Right ventricle myocardium inferior (tissue), 1 donor: ENCODE results near the gene CPNE9. TPM values are rescaled to one million over a fixed set of nuclear protein-coding genes. Genes with fewer than 3 reads are reported as not detected.
A peak's percentile ranks its signal among the peaks of the same experiment; 100 is the strongest.

Experiments
- ATAC-seq: fragments of 200-7000 bp; cut with Tn5 transposase; one replicate; pipeline ENCODE4 v1.9.1; 2020; ENCODE audit warnings: mild to moderate bottlenecking, moderate library complexity
- DNase-seq: peaks from one replicate; pipeline ENCODE4 v3.0.0; 2021; ENCODE audit errors: missing footprints
- intact Hi-C: fragments of 100-400 bp; cut with DNase I; formaldehyde crosslinking; loops from one replicate; pipeline ENCODE4 v1.11.0; 2022
- total RNA-seq: library from RNA; stranded (reverse); fragmentation: NEBNext Ultra II Directional; extraction: Animal tissue kit (Norgen Biotek cat#: 25700); gene quantifications from one replicate; pipeline ENCODE4 v1.2.1, GENCODE V29; 2021
- donor health status: DM: no; HTN: yes; CAD: no; lungs with severe emphysema.

CPNE9 gene
- total RNA-seq, 1 donor from 2014 or later = not detected

- intact Hi-C loops = no loop called here
- ATAC-seq (peak; percentile 49), DNase-seq (no peak)
Observed at GRCh38 chr3:9704347-9705322, 1.0 kb downstream of the CPNE9 start.

GRCh38 chr3:9710174-9710739 lies 6.6 kb downstream of the CPNE9 start:
- no peak for DNase-seq
- ATAC-seq = no peak
- intact Hi-C loops = no loop called here

GRCh38 chr3:9712415-9712814 lies 8.8 kb downstream of the CPNE9 start:
- DNase-seq = no peak
- no peak for ATAC-seq
- intact Hi-C loops = no loop called here

GRCh38 chr3:9713142-9713541 lies 9.5 kb downstream of the CPNE9 start:
- no peak for ATAC-seq
- DNase-seq = no peak
- intact Hi-C loops = no loop called here

GRCh38 chr3:9715136-9715535 lies 11.5 kb downstream of the CPNE9 start:
- DNase-seq (no peak), ATAC-seq (no peak)
- intact Hi-C loops = no loop called here

- intact Hi-C loops = no loop called here
- ATAC-seq = peak; percentile 95
Observed at GRCh38 chr3:9715764-9716437, 12.3 kb downstream of the CPNE9 start.

GRCh38 chr3:9716801-9717555 lies 13.3 kb downstream of the CPNE9 start:
- no peak for DNase-seq
- intact Hi-C loops = no loop called here
- no peak for ATAC-seq

More at GRCh38 chr3:9715764-9716437, 12.3 kb downstream of the CPNE9 start:
- DNase-seq = peak; percentile 77

GRCh38 chr3:9717563-9717962 lies 13.9 kb downstream of the CPNE9 start:
- ATAC-seq = no peak
- intact Hi-C loops = no loop called here
- DNase-seq = no peak

- DNase-seq = no peak
- intact Hi-C loops = no loop called here
- no peak for ATAC-seq
Observed at GRCh38 chr3:9718118-9718517, 14.5 kb downstream of the CPNE9 start.

- intact Hi-C loops = no loop called here
- ATAC-seq (no peak), DNase-seq (no peak)
Observed at GRCh38 chr3:9721015-9721699, 17.5 kb downstream of the CPNE9 start.

GRCh38 chr3:9721700-9722060 lies 18.0 kb downstream of the CPNE9 start:
- no peak for DNase-seq
- intact Hi-C loops = no loop called here
- ATAC-seq = no peak

GRCh38 chr3:9725775-9726515 lies 22.3 kb downstream of the CPNE9 start:
- intact Hi-C loops = no loop called here
- DNase-seq (no peak), ATAC-seq (no peak)

GRCh38 chr3:9727041-9727595 lies 23.5 kb downstream of the CPNE9 start:
- ATAC-seq (no peak), DNase-seq (no peak)
- intact Hi-C loops = no loop called here

GRCh38 chr3:9727743-9728142 lies 24.1 kb downstream of the CPNE9 start:
- intact Hi-C loops = no loop called here
- no peak for ATAC-seq
- no peak for DNase-seq

- no peak for ATAC-seq
- intact Hi-C loops = no loop called here
Observed at GRCh38 chr3:9729419-9729818, 25.8 kb downstream of the CPNE9 start.

GRCh38 chr3:9730657-9731205 lies 27.1 kb downstream of the CPNE9 start:
- ATAC-seq = peak; percentile 71
- intact Hi-C loops = loop anchor here (1.0 to 5.0 kb wide), 2 partner anchors 81 to 228 kb away; partner anchors contain the start of gene MTMR14
- no peak for DNase-seq

More at GRCh38 chr3:9729419-9729818, 25.8 kb downstream of the CPNE9 start:
- DNase-seq = no peak
